ENCODE results near the gene MYH14. TPM values are rescaled to one million over a fixed set of nuclear protein-coding genes. Genes with fewer than 3 reads are reported as not detected.

MYH14 gene
- 19.2 and 23.8 TPM in 2 replicates for total RNA-seq

DNA sequence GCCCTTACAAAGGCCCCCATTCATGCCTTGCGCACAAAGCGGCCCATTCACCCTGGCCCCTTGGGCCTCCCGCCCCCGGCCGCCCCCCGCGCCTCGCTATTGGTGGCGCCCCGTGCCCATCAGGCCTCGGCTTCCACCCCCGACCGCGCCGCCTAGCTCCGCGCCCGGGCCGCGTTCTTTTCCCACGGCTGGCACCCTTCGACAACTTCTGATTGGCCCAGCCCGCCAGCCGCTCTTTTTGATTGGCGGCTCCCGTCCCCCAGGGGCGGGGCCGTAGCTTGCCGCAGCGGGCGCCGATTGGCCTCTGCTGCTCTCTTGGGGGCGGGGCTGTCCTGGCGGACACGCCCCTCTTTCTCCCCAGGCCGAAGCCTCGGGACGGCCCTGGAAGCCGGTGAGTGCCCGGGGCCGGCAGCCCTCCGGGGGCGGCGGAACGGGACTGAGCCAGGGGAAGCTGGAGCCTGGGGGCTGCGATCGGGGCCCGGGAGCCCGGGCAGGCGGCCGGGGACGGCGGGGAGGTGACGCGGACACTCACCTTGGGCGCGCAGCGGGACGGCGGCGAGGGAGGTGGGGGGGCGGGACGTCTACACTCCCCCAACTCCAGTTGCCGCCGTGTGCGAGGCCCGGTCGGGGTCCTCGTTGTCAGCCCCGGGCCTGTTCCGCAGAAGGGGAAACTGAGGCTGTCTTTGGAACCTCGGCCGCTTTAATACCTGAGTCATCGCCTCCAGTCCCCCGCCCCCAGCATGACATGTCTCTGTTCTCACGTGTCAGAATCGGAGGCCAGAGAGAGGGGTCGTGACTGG, at the start of gene MYH14:
TSS of gene MYH14 (plus strand) at position 342 of the 800 bp plus-strand sequence. CDS start 6,744 bp downstream, outside the sequence.
- TF ChIP-seq, protein P1, sequence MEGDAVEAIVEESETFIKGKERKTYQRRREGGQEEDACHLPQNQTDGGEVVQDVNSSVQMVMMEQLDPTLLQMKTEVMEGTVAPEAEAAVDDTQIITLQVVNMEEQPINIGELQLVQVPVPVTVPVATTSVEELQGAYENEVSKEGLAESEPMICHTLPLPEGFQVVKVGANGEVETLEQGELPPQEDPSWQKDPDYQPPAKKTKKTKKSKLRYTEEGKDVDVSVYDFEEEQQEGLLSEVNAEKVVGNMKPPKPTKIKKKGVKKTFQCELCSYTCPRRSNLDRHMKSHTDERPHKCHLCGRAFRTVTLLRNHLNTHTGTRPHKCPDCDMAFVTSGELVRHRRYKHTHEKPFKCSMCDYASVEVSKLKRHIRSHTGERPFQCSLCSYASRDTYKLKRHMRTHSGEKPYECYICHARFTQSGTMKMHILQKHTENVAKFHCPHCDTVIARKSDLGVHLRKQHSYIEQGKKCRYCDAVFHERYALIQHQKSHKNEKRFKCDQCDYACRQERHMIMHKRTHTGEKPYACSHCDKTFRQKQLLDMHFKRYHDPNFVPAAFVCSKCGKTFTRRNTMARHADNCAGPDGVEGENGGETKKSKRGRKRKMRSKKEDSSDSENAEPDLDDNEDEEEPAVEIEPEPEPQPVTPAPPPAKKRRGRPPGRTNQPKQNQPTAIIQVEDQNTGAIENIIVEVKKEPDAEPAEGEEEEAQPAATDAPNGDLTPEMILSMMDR (conservative IDR thresholded peaks at IDR 0.05; ENCODE audit: low read depth, low read length), result no peak
- no peak for DNase-seq (ENCODE audit: low read depth)
- peak within 1 kb of the TSS; percentile 41 for H3K4me3 ChIP-seq (ENCODE audit: low read depth, low read length)

DNA sequence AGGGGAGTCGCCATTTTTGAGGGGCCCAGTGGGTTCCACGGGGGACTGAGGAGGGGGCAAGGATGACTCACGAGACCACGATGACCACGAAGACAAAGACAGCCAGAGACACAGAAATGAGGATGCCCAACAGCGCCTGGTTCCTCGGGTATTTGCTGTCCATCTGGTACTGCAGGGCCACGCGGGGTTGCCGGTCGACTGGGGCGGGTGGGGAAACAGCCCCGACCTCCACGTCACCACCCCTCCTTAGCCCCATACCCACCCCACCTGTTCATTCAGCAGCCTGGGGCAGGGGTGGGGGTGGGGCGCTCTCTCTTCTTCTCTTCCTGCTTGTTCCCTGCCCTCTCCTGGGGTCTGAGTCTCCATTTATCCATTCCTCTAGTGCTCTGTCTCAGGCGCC, 48.9 kb upstream of the MYH14 start:
- DNase-seq (ENCODE audit: low read depth), result no peak
- TF ChIP-seq, protein P1 (conservative IDR thresholded peaks at IDR 0.05; ENCODE audit: low read depth, low read length), result no peak
- no peak overlapping the region for H3K4me3 ChIP-seq (ENCODE audit: low read depth, low read length)

- DNase-seq (ENCODE audit: low read depth), result no peak
- TF ChIP-seq, protein P1 (conservative IDR thresholded peaks at IDR 0.05; ENCODE audit: low read depth, low read length), result peak; percentile 31
- no peak overlapping the region for H3K4me3 ChIP-seq (ENCODE audit: low read depth, low read length)
These were observed 47.8 kb upstream of the MYH14 start for GRCh38 chr19:50155520-50156109.

DNA sequence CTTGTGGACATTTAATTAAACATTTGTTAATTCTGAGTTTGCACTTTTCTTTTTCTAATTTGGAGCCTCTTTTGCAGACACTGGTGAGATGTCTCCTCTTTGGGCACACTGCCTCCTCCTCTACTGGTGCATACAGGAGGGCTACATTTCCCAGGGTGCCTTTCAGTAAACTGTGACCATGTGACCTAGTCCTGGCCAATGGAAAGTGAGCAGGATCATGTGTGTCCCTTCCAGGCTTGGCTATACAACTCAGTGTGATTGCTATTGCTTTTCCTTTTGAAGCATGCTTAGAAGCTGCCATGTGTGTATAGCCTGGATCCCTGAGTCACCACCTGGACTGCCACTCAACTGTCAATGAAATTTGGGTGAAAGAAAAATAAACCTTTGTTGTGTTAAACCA, 44.8 kb upstream of the MYH14 start:
- TF ChIP-seq, protein P1 (conservative IDR thresholded peaks at IDR 0.05; ENCODE audit: low read depth, low read length), result no peak
- H3K4me3 ChIP-seq (ENCODE audit: low read depth, low read length), result no peak overlapping the region

DNA sequence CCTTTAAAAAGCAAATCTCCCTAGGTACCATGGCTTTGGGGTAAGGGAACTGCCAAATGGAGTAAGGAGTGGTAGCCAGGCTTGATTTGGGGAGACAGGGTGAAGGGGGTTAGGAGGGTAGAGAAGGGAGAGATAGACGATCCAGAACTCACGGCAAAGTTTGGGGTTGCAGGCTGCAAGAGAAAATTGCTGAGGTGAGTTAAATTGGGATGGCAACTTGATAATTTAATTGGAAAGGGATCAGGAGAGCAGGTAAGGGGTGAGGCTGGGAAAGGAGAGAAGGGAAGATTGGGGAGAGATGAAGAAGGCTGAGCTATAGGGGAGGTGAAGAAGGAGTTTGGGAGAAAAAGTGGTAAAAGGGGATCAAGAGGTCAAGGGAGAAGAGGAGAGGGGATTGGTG, 44.3 kb upstream of the MYH14 start:
- no peak for DNase-seq (ENCODE audit: low read depth)
- TF ChIP-seq, protein P1 (conservative IDR thresholded peaks at IDR 0.05; ENCODE audit: low read depth, low read length), result no peak
- no peak overlapping the region for H3K4me3 ChIP-seq (ENCODE audit: low read depth, low read length)

More for the DNA sequence above, 44.8 kb upstream of the MYH14 start:
- DNase-seq (ENCODE audit: low read depth), result no peak

DNA sequence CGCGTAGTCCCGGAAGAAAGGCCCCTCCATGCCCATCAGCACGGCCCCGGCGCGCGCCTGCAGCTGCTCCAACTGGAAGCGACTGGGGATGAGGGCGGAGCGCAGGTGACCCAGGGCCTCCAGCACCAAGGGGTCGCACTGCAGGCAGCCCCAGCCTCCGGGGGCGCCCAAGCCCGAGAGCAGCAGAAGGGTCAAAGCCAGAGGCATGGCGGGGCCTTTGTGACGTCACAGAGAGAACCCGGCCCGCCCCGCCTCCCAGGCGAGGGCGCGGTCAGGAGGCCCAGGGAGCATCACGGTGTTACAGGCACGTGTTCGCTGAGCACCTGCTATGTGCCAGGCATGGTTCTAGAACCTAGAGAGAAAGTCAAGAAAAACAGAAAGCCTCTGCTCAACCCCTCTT, 40.4 kb upstream of the MYH14 start, which contains the start of gene IZUMO2:
TSS of gene IZUMO2 (minus strand) at position 294 of the 400 bp plus-strand sequence. CDS start at position 207, 87 bp downstream.
- TF ChIP-seq, protein P1 (conservative IDR thresholded peaks at IDR 0.05; ENCODE audit: low read depth, low read length), result no peak

More for the DNA sequence above, 40.4 kb upstream of the MYH14 start, which contains the start of gene IZUMO2:
- no peak for DNase-seq (ENCODE audit: low read depth)
- no peak within 1 kb of the TSS for H3K4me3 ChIP-seq (ENCODE audit: low read depth, low read length)

Data from epithelial cell of proximal tubule (primary cell).